HG03457 (cell line): ENCODE measurements around the gene BAX.
A peak's percentile ranks its signal among the peaks of the same experiment; 100 is the strongest.

Experiments
- ATAC-seq: cut with Tn5 transposase; IDR thresholded peaks from one replicate; pipeline ENCODE4 v1.9.1; 2021; ENCODE audit warnings: moderate number of reproducible peaks; ENCODE audit not compliant: unreplicated experiment

BAX gene

DNA sequence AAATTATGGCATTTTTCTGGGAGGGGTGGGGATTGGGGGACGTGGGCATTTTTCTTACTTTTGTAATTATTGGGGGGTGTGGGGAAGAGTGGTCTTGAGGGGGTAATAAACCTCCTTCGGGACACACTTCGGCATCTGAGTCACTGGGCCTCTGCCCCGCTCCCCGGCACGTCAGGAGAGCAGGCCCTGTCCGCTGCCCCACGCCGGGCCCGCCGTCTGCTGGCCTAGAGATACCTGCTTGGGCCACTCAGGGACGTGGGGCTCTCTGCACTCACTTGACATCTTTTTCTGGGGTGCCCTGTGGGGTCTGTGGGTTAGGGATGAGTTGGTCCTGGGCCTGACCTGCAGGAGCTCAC is 7.0 kb downstream of the BAX start:
- ATAC-seq = no peak

DNA sequence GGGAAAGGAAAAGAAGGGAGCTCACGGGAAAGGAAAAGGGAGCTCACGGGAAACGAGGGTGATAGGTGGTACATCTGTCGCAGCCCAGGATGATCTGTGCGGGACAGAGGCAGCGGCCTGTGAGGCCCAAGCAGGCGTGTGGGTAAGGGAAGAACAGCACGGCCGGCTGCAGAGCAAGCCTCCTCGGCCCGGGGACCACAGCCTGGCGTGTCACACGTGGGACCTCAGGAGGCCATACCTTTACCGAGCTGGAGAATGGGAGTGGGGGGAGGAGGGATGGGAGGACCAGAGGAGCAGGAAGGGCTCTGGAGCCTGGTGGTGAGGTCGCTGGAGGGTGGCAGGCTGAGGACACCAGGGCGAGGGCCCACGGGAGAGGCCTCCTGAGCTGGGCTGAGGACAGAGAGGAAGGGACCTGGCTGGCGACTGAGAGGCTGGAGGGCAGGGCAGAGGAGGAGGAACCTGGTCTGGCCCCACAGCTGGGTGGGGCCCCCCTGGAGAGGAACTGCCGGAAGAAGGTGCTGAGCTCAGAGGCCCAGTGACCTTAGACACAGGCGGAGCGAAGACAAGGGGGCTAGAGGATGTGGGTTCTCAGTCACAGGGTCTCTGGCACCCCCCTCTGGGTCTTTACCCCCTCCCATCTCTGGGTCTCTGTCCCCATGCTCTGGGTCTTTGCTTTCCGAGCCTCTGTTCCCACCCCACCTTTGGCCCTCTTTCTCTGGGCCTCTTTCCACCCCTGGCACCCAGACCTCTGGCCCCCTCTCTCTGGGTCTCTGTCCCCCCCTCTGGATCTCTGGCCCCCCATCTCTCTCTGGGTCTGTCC is 7.6 kb downstream of the BAX start:
- no peak for ATAC-seq

DNA sequence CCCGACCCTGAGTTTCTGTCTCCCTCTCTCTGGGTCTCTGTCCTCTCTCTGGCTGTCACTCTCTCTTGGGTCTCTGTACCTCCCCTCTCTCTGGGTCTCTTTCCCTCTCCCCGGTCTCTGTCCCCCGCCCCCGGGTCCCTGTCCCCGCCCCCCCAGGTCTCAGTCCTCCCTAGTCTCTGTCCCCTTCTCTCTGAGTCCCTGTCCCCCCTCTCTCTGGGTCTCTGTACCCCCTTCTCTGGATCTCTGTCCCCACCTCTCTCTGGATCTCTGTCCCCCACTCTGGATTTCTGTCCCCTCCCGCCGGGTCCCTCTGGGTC is 8.1 kb downstream of the BAX start:
- no peak for ATAC-seq

DNA sequence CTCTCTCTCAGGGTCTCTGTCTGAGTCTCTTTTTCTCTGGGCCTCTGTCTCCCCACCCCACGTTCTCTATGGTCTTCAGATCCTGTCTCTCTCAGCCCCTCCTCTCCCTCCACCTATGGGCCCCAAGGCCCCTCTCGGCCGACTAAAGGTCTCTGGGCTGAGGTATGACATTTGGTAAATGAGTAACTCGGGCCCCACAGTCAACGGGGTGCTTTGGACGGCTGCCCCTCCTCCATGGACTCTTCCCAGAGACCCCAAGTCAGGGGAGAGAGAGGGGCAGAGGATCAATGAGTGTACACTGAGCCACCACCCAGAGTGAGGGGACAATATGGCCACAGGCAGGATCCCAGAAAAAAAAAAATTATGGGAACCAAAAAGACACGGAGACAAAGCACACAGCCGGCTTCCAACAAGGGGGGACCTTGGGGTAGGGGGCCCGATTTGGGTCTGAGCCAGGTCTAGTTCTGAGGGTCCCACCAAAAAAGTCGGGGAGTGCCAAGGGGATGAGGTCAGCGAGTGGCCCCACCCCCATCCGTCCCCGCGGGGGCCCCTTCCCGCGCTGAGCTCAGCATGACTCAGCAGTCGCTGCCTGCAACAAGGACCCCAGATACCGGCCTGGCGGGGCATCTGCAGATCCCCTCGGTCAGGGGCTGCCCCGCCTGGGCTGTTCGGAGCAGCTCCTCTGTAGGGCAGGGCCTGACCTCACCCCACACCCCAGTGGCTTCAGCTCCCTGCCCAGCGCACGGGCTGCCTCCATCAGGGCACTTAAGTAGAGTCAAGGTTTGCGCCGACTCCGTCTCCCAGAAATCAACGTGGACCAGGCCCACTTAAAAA is 8.9 kb downstream of the BAX start:
- no peak for ATAC-seq

DNA sequence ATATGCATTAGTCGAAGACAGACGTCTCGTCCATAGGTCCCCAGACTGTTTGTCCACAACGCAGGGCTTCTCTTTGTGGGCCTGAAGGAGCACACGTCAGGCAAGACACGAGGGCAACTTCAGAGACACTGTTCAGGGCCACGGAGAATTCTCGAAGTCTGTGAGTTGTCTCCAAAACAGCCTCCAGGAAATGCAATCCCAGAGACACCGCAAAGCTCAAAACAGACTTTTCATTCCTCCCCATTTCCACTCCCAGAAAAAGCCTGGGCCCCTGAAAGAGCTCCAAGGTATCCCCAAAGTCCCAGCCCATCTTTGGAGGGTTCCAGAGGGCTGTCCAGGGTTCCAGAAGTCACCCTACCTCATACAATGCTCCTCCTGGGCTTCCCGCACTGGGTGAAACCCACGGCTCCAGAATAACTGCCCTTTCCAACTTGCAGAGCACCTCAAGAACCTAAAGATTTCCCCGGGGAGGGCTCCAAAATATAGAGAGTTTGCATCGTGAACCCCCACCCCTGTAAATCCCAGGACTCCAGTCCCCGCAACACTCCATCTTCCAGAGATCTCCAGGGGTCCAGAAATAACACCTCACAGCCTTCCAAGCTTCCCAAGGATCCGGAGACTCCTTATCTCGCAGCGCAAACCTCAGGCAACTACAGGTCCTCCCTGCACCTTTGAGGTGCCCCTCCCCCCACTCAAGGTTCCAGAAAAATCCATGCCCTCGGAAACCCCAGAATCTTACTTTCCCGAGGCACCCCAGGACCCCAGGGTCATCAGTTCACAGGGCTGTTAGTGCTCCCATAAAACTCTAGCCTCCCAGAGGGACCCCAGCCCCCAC is 9.7 kb downstream of the BAX start:
- no peak for ATAC-seq

DNA sequence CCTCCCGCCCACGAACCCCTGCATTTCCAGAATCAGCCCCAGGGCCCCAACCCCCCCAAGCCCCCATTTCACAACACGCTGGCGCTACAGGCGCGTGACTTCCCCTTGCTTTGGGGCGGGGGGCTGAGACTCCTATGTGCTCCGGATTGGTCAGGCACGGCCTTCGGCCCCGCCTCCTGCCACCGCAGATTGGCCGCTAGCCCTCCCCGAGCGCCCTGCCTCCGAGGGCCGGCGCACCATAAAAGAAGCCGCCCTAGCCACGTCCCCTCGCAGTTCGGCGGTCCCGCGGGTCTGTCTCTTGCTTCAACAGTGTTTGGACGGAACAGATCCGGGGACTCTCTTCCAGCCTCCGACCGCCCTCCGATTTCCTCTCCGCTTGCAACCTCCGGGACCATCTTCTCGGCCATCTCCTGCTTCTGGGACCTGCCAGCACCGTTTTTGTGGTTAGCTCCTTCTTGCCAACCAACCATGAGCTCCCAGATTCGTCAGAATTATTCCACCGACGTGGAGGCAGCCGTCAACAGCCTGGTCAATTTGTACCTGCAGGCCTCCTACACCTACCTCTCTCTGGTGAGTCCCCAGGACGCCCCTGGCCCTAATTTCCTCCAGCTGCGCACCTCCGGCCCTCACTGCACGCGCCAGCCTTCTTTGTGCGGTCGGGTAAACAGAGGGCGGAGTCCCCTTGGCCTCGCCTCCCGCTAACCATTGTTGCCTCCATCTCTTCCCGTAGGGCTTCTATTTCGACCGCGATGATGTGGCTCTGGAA is 10.5 kb downstream of the BAX start, which contains the start of gene FTL:
Gene FTL (plus strand): TSS at position 270 of the 766 bp plus-strand sequence. CDS start 199 bp downstream, at position 469.
- ATAC-seq = peak; percentile 34

DNA sequence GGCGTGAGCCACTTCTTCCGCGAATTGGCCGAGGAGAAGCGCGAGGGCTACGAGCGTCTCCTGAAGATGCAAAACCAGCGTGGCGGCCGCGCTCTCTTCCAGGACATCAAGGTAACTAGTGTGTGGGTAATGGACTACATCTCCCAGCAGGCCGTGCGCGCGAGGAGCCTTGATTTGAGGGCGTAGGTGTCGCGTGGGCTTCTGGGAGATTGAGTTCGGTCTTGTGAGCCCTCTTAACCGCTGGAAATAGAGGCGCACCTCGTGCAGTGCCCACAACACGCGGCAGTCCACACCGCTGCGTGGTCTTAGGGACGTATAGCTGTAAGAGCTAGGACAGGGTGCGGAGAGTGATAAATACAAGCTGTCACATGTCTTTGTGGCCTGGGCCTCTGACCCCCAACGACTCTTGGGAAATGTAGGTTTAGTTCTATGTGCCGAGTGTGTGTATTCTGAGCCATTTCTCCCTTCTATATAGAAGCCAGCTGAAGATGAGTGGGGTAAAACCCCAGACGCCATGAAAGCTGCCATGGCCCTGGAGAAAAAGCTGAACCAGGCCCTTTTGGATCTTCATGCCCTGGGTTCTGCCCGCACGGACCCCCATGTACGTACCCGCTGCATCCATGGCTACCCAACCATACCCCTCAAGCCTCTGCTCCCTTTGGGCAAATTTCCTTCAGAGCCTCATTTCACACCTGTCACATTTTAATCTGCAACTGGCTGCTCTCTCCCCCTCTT is 11.3 kb downstream of the BAX start:
- ATAC-seq = peak; percentile 28

DNA sequence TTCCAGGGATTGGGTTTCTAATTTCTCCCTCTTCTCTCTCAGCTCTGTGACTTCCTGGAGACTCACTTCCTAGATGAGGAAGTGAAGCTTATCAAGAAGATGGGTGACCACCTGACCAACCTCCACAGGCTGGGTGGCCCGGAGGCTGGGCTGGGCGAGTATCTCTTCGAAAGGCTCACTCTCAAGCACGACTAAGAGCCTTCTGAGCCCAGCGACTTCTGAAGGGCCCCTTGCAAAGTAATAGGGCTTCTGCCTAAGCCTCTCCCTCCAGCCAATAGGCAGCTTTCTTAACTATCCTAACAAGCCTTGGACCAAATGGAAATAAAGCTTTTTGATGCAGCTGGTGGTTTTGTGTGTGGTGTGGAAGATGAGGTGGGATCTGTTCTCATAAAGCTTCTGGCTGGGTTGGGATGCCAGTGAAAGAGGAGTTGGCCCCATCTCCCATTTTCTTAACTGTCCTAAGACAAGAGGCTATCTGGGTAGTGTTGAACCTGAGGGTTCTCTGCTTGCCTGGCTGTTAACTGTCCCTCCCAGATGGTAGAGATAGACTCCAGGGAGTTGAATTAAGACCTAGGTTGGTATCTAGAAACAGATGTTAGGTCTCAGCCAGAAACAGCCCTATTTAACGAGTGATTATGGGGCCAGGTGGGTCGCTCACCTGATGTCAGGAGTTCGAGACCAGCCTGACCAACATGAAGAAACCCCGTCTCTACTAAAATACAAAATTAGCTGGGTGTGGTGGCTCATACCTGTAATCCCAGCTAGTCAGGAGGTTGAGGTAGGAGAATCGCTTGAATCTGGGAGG is 12.1 kb downstream of the BAX start:
- ATAC-seq = no peak

DNA sequence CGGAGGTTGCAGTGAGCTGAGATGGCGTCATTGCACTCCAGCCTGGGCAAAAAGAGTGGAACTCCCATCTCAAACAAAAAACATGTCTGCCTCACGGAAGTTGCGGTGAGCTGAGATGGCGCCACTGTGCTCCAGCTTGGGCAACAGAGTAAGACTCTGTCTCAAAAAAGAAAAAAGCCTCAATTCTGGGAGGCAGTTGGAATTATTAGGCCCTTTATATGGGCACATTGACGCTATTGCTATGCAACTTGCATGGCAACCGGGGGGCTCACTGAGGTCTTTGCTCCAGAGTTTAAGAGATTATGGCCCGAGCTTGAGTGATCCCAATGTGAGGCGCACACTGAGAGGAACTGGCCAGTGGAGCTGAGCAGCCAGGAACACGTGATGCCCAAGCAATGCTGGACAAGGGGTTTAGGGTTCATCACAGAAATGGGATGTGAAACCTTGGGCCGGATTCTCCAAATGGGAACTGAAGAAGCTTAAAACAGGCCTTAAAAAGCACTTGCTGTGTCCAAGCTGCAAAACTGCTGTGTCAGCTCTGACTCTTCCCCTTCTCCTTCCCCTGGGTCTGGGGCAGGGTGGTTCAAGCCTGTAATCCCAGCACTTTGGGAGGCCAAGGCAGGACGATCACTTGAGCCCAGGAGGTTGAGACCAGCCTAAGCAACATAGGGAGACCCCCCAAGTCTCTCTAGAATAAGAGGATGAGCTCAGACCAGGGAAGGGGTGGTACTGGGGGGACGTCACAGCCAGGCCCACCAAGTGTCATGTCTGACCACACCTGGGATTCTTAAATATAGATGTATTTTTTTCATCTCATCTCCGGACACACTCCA is 12.9 kb downstream of the BAX start:
- no peak for ATAC-seq

DNA sequence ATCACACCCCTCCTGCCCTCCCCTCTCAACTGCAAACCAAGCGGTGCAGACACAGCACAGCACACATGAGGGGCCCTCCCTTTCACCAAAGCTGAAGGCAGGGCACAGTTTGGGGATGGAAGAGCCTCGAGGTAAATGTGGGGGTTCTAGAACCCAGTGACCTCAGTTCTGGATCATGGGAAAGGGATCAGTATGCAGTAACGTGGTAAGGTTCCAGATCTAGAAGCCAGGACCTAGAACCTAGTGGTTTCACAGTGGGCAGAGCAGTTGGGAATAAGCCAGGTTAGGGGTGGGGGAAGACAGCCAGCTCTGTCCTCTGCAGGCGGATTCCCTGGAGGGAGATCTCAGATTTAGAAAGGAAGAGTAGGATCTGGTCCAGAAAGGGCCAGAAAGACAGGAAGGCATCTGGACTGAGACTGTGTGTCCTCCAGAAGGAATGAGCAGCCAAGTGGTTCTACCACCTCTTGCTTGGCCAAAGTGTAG is 13.5 kb downstream of the BAX start:
- no peak for ATAC-seq

DNA sequence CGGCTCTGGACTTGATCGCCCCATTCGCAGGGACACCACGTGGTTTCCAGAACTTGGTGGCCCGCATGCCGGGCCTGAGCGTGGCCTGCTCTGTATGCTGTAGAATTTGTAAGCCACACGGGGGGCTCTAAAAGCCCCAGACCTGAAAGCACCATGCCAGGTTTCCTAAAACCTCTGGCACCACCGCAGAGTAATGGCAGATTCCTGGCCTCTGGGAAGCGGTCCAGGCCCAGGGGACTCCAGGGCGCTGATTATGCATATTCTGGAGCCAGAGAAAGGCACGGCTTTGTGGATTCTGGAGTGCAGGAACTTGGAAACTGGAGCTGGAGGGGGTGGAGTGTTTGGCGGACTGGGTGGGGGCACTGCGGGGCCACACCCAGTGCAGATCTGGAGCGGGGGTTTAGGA is 14.1 kb downstream of the BAX start:
- ATAC-seq = no peak

DNA sequence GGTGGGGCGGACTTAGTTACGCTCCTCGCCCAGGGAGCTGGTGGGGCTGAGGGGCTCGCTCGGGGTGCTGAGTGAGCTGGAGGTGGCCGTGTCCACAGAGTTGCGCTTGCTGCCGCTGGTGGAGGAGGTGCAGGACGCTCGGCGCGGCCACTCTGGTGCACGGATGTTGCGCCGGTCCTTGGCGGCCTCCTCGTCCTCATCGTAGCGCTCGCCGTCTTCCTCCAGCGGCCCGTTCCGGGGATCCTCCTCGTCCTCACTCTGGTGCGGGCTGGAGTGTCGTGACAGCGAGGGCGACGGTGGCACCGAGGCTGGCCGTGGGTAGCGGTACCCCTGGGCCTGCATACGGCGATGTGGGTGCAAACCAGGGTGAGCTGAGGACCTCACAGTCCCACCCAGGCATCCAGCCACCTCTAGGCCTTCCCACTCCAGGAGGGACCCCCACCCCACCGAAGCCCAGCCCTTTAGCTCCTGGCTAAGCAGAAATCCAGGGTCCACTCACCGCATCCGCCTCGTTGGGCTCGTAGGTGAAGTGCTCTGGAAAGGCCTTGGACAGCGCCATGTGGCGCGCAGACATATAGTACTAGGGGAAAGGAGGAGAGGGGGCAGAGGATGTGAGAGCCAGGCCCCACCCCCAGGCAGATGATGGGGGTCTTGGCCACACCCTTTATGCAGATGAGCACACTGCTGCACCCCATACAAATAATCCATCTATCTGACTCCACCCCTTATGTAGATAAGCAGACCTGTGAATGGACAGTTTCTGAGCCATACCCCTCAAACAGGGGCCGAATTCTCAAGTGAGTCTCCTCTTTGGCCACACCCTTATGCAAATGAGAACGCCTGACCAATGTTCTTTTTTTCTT is 14.8 kb downstream of the BAX start:
- ATAC-seq = no peak

DNA sequence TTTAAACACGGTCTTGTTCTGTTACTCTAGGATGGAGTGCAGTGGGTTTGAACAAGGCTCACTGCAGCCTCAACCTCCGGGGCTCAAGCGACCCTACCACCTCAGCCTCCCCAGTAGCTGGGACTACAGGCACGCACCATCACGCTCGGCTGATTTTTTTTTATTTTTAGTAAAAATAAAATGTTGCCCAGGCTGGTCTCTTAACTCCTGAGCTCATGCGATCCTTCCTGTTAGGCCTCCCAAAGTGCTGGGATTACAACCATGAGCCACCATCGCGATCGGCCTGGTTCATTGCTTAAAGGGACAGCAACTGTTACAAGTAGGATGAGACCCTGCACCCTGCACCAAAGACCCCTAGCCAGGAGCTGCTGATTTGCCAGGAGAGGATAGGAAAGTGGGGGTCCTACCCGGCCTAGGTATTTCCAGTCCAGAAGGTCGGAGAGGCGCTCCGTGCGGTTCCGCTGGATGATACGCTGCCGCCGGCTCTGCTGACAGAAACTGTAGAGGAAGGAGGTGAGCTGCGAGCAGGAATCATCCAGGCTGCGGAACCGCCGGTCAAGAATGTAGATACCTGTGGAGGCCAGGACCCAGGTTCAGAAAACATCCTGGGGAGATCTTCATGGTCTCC is 15.6 kb downstream of the BAX start:
- no peak for ATAC-seq

DNA sequence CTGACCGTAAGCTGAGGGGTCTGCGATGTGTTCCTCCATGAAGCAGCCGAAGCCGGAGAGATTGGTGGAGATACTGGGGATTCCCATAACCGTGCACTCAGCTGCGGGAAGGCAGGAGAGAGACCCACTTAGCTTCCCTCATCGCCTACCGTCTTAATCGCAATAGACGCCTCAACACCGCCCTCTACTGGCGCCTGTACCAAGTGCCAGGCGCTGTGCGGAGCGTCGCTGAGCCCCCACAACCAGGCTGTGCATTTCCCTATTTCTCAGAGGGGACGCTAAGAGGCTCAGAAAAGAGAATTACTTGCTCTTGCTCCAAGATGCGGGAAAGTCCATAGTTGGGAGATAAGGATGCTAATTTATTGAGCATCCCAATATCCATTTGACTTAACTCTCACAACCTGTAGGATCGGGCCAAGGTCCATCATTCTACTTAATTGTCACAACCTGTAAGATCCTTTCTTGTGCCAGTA is 16.3 kb downstream of the BAX start:
- ATAC-seq = no peak

DNA sequence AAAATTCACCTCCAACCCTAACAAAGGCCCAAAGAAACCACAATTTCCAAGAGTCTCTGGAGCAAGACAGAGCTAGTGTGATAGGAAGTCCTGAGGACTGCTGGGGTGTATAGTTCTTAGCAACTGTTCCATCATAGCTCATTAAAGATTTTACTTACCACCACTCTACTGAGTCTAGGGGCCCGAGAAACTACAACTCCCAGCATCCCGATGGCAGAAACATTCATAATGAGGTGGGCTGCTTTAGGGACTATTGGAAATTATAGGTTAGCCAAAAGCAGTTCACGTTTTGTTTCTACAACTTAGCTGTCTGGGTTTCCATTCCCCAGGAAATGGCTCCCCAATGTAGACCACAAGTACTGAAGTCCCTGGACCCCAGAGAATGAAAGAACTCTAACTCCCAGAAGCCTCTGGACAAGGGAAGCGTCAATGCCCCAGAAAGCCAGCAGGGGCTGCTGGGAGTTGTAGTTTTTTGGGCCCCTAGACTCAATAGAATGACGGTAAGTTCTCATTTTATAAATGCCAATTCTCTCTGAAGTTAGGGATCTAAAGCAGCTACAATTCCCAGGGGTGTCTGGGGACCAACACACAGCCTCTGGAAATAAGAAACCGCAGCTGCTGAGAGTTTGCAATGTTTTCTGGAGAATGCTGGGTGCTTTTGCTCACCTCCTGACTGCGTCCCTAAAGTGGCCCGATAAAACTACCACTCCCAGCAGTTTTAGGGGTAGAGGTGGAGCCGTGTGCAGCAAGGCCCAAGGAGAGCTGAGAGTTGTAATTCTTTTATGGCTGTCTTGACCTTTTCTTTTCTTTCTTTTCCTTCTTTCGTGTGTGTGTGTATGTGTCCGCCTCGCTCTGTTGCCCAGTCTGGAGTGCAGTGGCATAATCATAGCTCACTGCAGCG is 21.5 kb downstream of the BAX start:
- no peak for ATAC-seq

DNA sequence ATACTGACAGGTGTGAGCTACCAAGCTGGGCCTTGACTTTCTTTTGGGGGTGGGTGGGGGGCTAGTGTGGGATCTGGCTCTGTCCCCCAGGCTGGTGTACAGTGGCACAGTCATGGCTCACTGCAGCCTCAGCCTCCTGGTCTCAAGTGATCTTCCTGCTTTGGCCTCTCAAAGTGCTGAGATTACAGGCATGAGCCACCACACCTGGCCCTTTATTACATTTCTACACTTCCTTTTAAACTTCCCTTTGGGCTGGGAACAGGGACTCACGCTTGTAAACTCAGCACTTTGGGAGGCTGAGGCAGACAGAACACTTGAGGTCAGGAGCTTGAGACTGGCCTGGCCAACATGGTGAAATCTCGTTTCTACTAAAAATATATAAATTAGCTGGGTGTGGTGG is 22.4 kb downstream of the BAX start:
- no peak for ATAC-seq
